ENCODE results near the gene AGAP1.

- TF ChIP-seq CTCF (IDR thresholded peaks at IDR 0.05) (no peak), POLR2A (IDR thresholded peaks at IDR 0.05) (no peak)
Measured at GRCh38 chr2:235453605-235454151, 40.2 kb upstream of the AGAP1 start.
